B cell (primary cell): ENCODE data around the gene GPRC5D. TPM values are rescaled to one million over a fixed set of nuclear protein-coding genes. Genes with fewer than 3 reads are reported as not detected.

Experiments
- ATAC-seq: fragments of 200-7000 bp; cut with Tn5 transposase; one replicate; pipeline ENCODE4 v1.10.0; 2021; ENCODE audit warnings: low read depth, mild to moderate bottlenecking, moderate number of reproducible peaks, moderate library complexity
- CTCF ChIA-PET: fragments of 350-600 bp; sonication (Branson Sonifier 250); formaldehyde crosslinking; loops from one replicate; lab custom pipeline; 2021; ENCODE audit warnings: antibody characterized with exemption, inconsistent platforms; lab: Charles Lee
- POLR2A ChIA-PET: fragments of 350-600 bp; sonication (Branson Sonifier 250); formaldehyde crosslinking; loops from one replicate; lab custom pipeline; 2021; ENCODE audit warnings: antibody characterized with exemption; lab: Charles Lee
- DNase-seq: peaks from one replicate; pipeline ENCODE4 v3.0.0; 2013
- H2AFZ ChIP-seq: 2 replicates; pipeline ENCODE4 v1.6.1; 2012; ENCODE audit warnings: mild to moderate bottlenecking, low read depth, low read length; ENCODE audit not compliant: insufficient read depth, poor library complexity, severe bottlenecking
- H3K27ac ChIP-seq, 2 donors: 1 replicate in 1 of 2; 2 replicates in 1 of 2; pipeline ENCODE4 v1.5.1; 2012 to 2013; ENCODE audit warnings: low read length in 2 of 2, mild to moderate bottlenecking in 2 of 2, moderate library complexity in 1 of 2
- H3K27me3 ChIP-seq, 4 experiments: fragments of 200-600 bp in 1 of 4; sonication (generic) in 1 of 4; replicated peaks in 1 of 4; 1 replicate in 2 of 4; 2 replicates in 2 of 4; pipeline versions ENCODE4 v1.6.1 to v1.7.0; 2013 to 2016; ENCODE audit warnings: low read length in 3 of 4, mild to moderate bottlenecking in 2 of 4, mixed read lengths in 1 of 4, moderate library complexity in 1 of 4; ENCODE audit not compliant: insufficient read depth in 4 of 4, control insufficient read depth in 3 of 4; ENCODE audit errors: control extremely low read depth in 1 of 4
- H3K36me3 ChIP-seq, 2 experiments: replicated peaks in 1 of 2; 1 replicate in 1 of 2; 2 replicates in 1 of 2; pipeline versions ENCODE4 v1.6.1 to v1.7.1; 2013; ENCODE audit warnings: low read length in 1 of 2; ENCODE audit not compliant: insufficient read depth in 2 of 2, control insufficient read depth in 1 of 2; ENCODE audit errors: control extremely low read depth in 1 of 2, extremely low read depth in 1 of 2
- H3K4me1 ChIP-seq, 2 donors: fragments of 200-600 bp in 1 of 2; sonication (generic) in 1 of 2; 1 replicate in 1 of 2; 2 replicates in 1 of 2; pipeline versions ENCODE4 v1.5.1 to v1.6.1; 2013 to 2017; ENCODE audit warnings: low read length in 2 of 2; ENCODE audit not compliant: control insufficient read depth in 2 of 2, insufficient read depth in 2 of 2
- H3K4me2 ChIP-seq: replicated peaks from 2 replicates; pipeline ENCODE3; 2012; ENCODE audit warnings: mild to moderate bottlenecking, low read depth, low read length; ENCODE audit not compliant: poor library complexity, severe bottlenecking
- H3K4me3 ChIP-seq, 5 experiments: fragments of 200-600 bp in 1 of 5; sonication (generic) in 1 of 5; 1 replicate in 3 of 5; 2 replicates in 2 of 5; pipeline versions ENCODE4 v1.5.1 to v1.7.0; 2011 to 2016; ENCODE audit warnings: low read length in 4 of 5, mild to moderate bottlenecking in 4 of 5, low read depth in 2 of 5, control low read depth in 1 of 5, moderate library complexity in 1 of 5; ENCODE audit not compliant: insufficient read depth in 1 of 5; ENCODE audit errors: control extremely low read depth in 1 of 5, extremely low read depth in 1 of 5
- H3K79me2 ChIP-seq: fragments of 200-600 bp; sonication (generic); one replicate; pipeline ENCODE4 v1.6.0; 2016; ENCODE audit warnings: low read length; ENCODE audit not compliant: control insufficient read depth, insufficient read depth
- H3K9ac ChIP-seq: fragments of 200-600 bp; sonication (generic); 2 replicates; pipeline ENCODE4 v1.6.1; 2017; ENCODE audit warnings: mild to moderate bottlenecking, low read length, moderate library complexity
- H3K9me3 ChIP-seq, 3 donors: one replicate each; pipeline versions ENCODE4 v1.6.1 to v1.7.1; 2013; ENCODE audit warnings: low read length in 2 of 3; ENCODE audit not compliant: control insufficient read depth in 2 of 3, insufficient read depth in 1 of 3; ENCODE audit errors: control extremely low read depth in 1 of 3
- H4K20me1 ChIP-seq: 2 replicates; pipeline ENCODE4 v1.6.0; 2012; ENCODE audit warnings: mild to moderate bottlenecking, low read length; ENCODE audit not compliant: insufficient read depth, control insufficient read depth, poor library complexity, severe bottlenecking
- H3K27ac Mint-ChIP-seq: one replicate; pipeline ENCODE4 v1.8.0; 2021; ENCODE audit warnings: mixed read lengths
- H3K27me3 Mint-ChIP-seq: one replicate; pipeline ENCODE4 v1.8.0; 2021; ENCODE audit warnings: mixed read lengths
- H3K4me1 Mint-ChIP-seq: one replicate; pipeline ENCODE4 v1.8.0; 2021; ENCODE audit warnings: mixed read lengths
- H3K4me3 Mint-ChIP-seq: one replicate; pipeline ENCODE4 v1.8.0; 2021; ENCODE audit warnings: mixed read lengths
- H3K9me3 Mint-ChIP-seq: one replicate; pipeline ENCODE4 v1.8.0; 2022; ENCODE audit warnings: mixed read lengths; ENCODE audit not compliant: insufficient read depth
- EZH2 ChIP-seq: IDR thresholded peaks from 2 replicates; pipeline ENCODE4 v1.6.1; 2012; ENCODE audit warnings: borderline replicate concordance, low read depth, mild to moderate bottlenecking, moderate library complexity, low read length; ENCODE audit not compliant: insufficient read depth, poor library complexity, severe bottlenecking
- WGBS: methylation state at CpG from one replicate; pipeline ENCODE4 v1.1.5; 2013; ENCODE audit warnings: missing lambda C conversion rate; ENCODE audit not compliant: insufficient coverage; 5-methylcytosine and 5-hydroxymethylcytosine counted together
- intact Hi-C: fragments of 100-400 bp; cut with micrococcal nuclease; formaldehyde crosslinking; loops from one replicate; pipeline ENCODE4 v1.10.0; 2022
- polyA plus RNA-seq: library from polyadenylated mRNA; depleted of rRNA; stranded (reverse); fragments of >200 nt; gene quantifications from 2 replicates; pipeline ENCODE4 v1.2.3, GENCODE V29; 2012
- total RNA-seq, 2 donors: library from RNA; stranded (reverse); fragments of 120-200 nt in 1 of 2; gene quantifications; 1 replicate in 1 of 2; 2 replicates in 1 of 2; pipeline versions ENCODE4 v1.2.3 to v1.2.4, GENCODE V29; 2013 to 2022
- TF ChIP-seq, protein P1 (sequence below): fragments of 200-600 bp; IDR thresholded peaks from one replicate; pipeline ENCODE4 v1.8.0; 2022; ENCODE audit warnings: antibody characterized with exemption, mild to moderate bottlenecking

GPRC5D gene
- total and polyA plus RNA-seq, 2 donors (not counting 1 experiment from before 2014, with no cell fraction given): 0.47 to 7.7 TPM

GRCh38 chr12:12912711-12913110 is 39.3 kb downstream of the GPRC5D start:
- no peak overlapping the region for H3K9ac ChIP-seq
- DNase-seq (no peak), ATAC-seq (no peak)
- peaks cover 22 to 29% of the 10 kb centered on the region in 2 donors for H3K4me1 ChIP-seq
- TF ChIP-seq EZH2: no peak
- TF ChIP-seq, protein P1, sequence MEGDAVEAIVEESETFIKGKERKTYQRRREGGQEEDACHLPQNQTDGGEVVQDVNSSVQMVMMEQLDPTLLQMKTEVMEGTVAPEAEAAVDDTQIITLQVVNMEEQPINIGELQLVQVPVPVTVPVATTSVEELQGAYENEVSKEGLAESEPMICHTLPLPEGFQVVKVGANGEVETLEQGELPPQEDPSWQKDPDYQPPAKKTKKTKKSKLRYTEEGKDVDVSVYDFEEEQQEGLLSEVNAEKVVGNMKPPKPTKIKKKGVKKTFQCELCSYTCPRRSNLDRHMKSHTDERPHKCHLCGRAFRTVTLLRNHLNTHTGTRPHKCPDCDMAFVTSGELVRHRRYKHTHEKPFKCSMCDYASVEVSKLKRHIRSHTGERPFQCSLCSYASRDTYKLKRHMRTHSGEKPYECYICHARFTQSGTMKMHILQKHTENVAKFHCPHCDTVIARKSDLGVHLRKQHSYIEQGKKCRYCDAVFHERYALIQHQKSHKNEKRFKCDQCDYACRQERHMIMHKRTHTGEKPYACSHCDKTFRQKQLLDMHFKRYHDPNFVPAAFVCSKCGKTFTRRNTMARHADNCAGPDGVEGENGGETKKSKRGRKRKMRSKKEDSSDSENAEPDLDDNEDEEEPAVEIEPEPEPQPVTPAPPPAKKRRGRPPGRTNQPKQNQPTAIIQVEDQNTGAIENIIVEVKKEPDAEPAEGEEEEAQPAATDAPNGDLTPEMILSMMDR: no peak
- H4K20me1 ChIP-seq: no peaks in the 10 kb centered on the region
- POLR2A ChIA-PET: no interaction called here
- no peaks in the 10 kb centered on the region for H3K36me3 ChIP-seq
- intact Hi-C loops: loop anchor here (10.0 kb wide), 1 partner anchor 952 kb away; no protein-coding TSS in a partner anchor
- H2AFZ ChIP-seq: no peak overlapping the region
- no peaks in the 10 kb centered on the region for H3K9me3 Mint-ChIP-seq
- peaks cover 0 to 16% (median 6%) of the 10 kb centered on the region in 4 experiments for H3K27me3 ChIP-seq
- H3K4me2 ChIP-seq: no peak overlapping the region
- H3K4me1 Mint-ChIP-seq: peaks cover 24% of the 10 kb centered on the region
- H3K9me3 ChIP-seq: peaks cover 0 to 3% (median 0%) of the 10 kb centered on the region in 3 donors
- H3K79me2 ChIP-seq: no peaks in the 10 kb centered on the region
- H3K27ac ChIP-seq: no peak overlapping the region
- WGBS: 78% methylated on average over 3 of the region's 5 CpGs
- H3K27me3 Mint-ChIP-seq: peaks cover 10% of the 10 kb centered on the region
- H3K4me3 Mint-ChIP-seq: no peak overlapping the region
- H3K4me3 ChIP-seq: no peak overlapping the region
- no peak overlapping the region for H3K27ac Mint-ChIP-seq
- CTCF ChIA-PET: interaction anchor here (10.4 kb wide), 1 partner anchor 299 kb away, joined by 275 read pairs; no protein-coding TSS in a partner anchor

DNA sequence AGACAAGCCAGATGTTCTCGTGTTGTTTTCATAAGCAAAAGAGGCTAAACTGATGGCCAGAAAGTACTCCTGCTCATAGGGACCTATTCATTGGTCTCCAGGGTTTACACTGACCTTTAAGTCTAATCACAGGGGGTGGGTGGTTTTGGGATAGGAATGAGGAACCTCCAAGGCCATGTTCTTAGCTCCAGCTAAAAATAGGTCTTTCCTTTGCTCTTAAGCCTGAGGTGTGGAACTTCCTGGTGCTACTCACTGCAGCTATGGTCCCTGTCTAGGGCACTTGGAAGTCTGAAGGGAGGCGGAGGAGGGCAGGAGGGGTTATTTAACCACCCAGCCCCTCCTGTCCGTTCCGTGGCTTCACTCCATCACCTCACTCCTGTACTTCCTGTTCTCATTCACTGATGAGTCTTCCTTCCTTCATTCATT is 42.0 kb downstream of the GPRC5D start:
- 6% methylated on average over 2 of the region's 4 CpGs for WGBS
- no peak overlapping the region for H3K4me3 Mint-ChIP-seq
- intact Hi-C loops: loop anchor here (10.0 kb wide), 1 partner anchor 955 kb away; no protein-coding TSS in a partner anchor

More for the DNA sequence above, 42.0 kb downstream of the GPRC5D start:
- no peak overlapping the region for H3K4me3 ChIP-seq
- peaks cover 17 to 20% of the 10 kb centered on the region in 2 donors for H3K4me1 ChIP-seq
- H3K4me2 ChIP-seq: no peak overlapping the region
- H3K27ac ChIP-seq: peak overlapping the region in 1 of 2 donors; percentile 23
- no peaks in the 10 kb centered on the region for H3K9me3 ChIP-seq
- H3K36me3 ChIP-seq: no peaks in the 10 kb centered on the region
- H2AFZ ChIP-seq: peak overlapping the region; percentile 57
- ChIA-PET POLR2A (no interaction called here), CTCF (interaction anchor here (0.6 to 3.8 kb wide), 3 partner anchors 122 to 302 kb away, joined by 3 to 19 read pairs (median 13); no protein-coding TSS in a partner anchor)
- no peaks in the 10 kb centered on the region for H4K20me1 ChIP-seq
- Mint-ChIP-seq H3K4me1 (peaks cover 18% of the 10 kb centered on the region), H3K27me3 (no peaks in the 10 kb centered on the region), H3K27ac (peak overlapping the region; percentile 7), H3K9me3 (no peaks in the 10 kb centered on the region)
- TF ChIP-seq, protein P1: no peak
- TF ChIP-seq EZH2: no peak
- ATAC-seq (no peak), DNase-seq (no peak)
- H3K9ac ChIP-seq: no peak overlapping the region
- H3K79me2 ChIP-seq: no peaks in the 10 kb centered on the region
- no peaks in the 10 kb centered on the region for H3K27me3 ChIP-seq
